Measurements from ENCODE around the gene PTMS. TPM values are rescaled to one million over a fixed set of nuclear protein-coding genes. Genes with fewer than 3 reads are reported as not detected.

Gene PTMS
- total RNA-seq, 6 experiments from 2014 or later: 423 to 607 (median 561) TPM

- Mint-ChIP-seq H3K36me3 (ENCODE audit: low read depth) (no peaks in the 10 kb centered on the region), H3K27me3 (ENCODE audit: insufficient read depth) (peaks cover 42% of the 10 kb centered on the region), H3K4me1 (ENCODE audit: low read depth) (peaks cover 10% of the 10 kb centered on the region), H3K27ac (no peak overlapping the region), H3K9me3 (no peaks in the 10 kb centered on the region), H3K4me3 (no peak overlapping the region)
- TF ChIP-seq, protein P1, sequence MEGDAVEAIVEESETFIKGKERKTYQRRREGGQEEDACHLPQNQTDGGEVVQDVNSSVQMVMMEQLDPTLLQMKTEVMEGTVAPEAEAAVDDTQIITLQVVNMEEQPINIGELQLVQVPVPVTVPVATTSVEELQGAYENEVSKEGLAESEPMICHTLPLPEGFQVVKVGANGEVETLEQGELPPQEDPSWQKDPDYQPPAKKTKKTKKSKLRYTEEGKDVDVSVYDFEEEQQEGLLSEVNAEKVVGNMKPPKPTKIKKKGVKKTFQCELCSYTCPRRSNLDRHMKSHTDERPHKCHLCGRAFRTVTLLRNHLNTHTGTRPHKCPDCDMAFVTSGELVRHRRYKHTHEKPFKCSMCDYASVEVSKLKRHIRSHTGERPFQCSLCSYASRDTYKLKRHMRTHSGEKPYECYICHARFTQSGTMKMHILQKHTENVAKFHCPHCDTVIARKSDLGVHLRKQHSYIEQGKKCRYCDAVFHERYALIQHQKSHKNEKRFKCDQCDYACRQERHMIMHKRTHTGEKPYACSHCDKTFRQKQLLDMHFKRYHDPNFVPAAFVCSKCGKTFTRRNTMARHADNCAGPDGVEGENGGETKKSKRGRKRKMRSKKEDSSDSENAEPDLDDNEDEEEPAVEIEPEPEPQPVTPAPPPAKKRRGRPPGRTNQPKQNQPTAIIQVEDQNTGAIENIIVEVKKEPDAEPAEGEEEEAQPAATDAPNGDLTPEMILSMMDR (IDR thresholded peaks at IDR 0.05): no peak
- no peak for DNase-seq
These were observed 30.4 kb downstream of the PTMS start for GRCh38 chr12:6796576-6796975.

GRCh38 chr12:6799147-6799546, 33.0 kb downstream of the PTMS start:
- no peak for DNase-seq
- Mint-ChIP-seq H3K27me3 (ENCODE audit: insufficient read depth) (peaks cover 37% of the 10 kb centered on the region), H3K4me1 (ENCODE audit: low read depth) (no peaks in the 10 kb centered on the region), H3K36me3 (ENCODE audit: low read depth) (0 out of 2 replicates have a peak, but pooled peaks cover 3% of the 10 kb centered on the region), H3K4me3 (no peak overlapping the region), H3K27ac (no peak overlapping the region), H3K9me3 (peaks cover 2% of the 10 kb centered on the region)
- TF ChIP-seq, protein P1 (IDR thresholded peaks at IDR 0.05): no peak

DNA sequence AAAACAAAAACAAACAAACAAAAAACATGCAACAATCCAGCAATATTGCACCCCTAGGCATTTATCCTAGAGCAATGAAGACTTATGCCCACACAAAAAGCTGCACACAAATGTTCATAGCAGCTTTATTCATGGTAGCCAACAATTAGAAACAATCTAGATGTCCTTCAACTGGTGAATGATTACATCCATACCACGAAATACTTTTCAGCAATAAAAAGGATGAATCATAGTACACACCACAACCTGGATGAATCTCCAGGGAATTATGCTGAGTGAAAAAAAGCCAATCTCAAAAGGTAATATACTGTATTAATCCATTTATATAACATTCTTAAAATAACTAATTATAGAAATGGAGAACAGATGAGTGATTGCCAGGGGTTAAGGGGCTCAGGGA, 41.0 kb downstream of the PTMS start:
- TF ChIP-seq, protein P1 (IDR thresholded peaks at IDR 0.05): no peak
- no peak overlapping the region for H3K4me3 Mint-ChIP-seq
- H3K27me3 Mint-ChIP-seq (ENCODE audit: insufficient read depth): peaks cover 4% of the 10 kb centered on the region
- H3K27ac Mint-ChIP-seq: no peak overlapping the region
- DNase-seq: no peak
- peaks cover 5% of the 10 kb centered on the region for H3K9me3 Mint-ChIP-seq
- 0 out of 2 replicates have a peak, but pooled peaks cover 4% of the 10 kb centered on the region for H3K36me3 Mint-ChIP-seq (ENCODE audit: low read depth)
- peaks cover 6% of the 10 kb centered on the region; the same call in 1 of the 2 replicates for H3K4me1 Mint-ChIP-seq (ENCODE audit: low read depth)

DNA sequence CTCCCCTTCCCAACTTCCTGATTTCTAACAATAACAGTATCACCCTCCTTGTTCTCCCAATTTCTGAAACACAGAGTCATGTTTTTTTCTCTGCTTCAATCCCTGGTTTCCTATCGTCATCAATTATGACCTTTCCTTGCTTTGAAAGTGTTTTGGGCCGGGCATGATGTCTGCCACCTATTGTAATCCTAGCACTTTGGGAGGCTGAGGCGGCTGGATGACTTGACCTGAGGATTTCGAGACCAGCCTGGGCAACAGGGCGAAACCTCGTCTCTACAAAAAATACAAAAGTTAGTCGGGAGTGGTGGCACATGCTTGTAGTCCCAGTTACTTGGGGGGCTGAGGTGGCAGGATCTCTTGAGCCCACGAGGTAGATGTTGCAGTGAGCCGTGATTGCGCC, 42.9 kb downstream of the PTMS start:
- TF ChIP-seq, protein P1 (IDR thresholded peaks at IDR 0.05): no peak
- peaks cover 3% of the 10 kb centered on the region for H3K9me3 Mint-ChIP-seq
- H3K4me3 Mint-ChIP-seq: no peak overlapping the region
- H3K27me3 Mint-ChIP-seq (ENCODE audit: insufficient read depth): peaks cover 8% of the 10 kb centered on the region
- no peak overlapping the region for H3K27ac Mint-ChIP-seq
- H3K4me1 Mint-ChIP-seq (ENCODE audit: low read depth): peaks cover 6% of the 10 kb centered on the region; the same call in 1 of the 2 replicates
- 0 out of 2 replicates have a peak, but pooled peaks cover 2% of the 10 kb centered on the region for H3K36me3 Mint-ChIP-seq (ENCODE audit: low read depth)
- no peak for DNase-seq

GRCh38 chr12:6810758-6811157, 44.6 kb downstream of the PTMS start:
- no peak for DNase-seq
- peaks cover 6% of the 10 kb centered on the region; the same call in 1 of the 2 replicates for H3K4me1 Mint-ChIP-seq (ENCODE audit: low read depth)
- H3K9me3 Mint-ChIP-seq: no peaks in the 10 kb centered on the region
- TF ChIP-seq, protein P1 (IDR thresholded peaks at IDR 0.05): no peak
- no peak overlapping the region for H3K27ac Mint-ChIP-seq
- H3K27me3 Mint-ChIP-seq (ENCODE audit: insufficient read depth): peaks cover 9% of the 10 kb centered on the region
- H3K4me3 Mint-ChIP-seq: no peak overlapping the region
- H3K36me3 Mint-ChIP-seq (ENCODE audit: low read depth): no peaks in the 10 kb centered on the region

DNA sequence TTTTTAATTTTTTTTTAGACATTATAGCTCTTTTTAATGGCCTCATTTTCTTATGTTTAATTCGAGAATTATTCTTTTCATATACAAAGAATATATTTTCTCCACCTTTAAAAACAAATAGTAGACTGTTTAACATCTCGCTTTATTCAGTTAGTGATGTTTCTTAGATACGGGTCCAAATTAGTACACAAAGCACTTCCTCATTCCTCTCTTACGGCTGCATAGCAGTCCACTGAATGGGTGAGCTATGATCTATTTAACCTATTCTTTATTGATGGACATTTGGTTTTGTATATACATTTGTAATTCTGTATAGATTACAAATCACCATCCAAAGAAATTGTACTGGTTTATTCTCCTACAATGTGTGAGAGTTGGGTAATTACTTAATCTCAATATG, 47.2 kb downstream of the PTMS start:
- peaks cover 28% of the 10 kb centered on the region for H3K27me3 Mint-ChIP-seq (ENCODE audit: insufficient read depth)
- DNase-seq: no peak

More for the DNA sequence above, 47.2 kb downstream of the PTMS start:
- no peaks in the 10 kb centered on the region for H3K36me3 Mint-ChIP-seq (ENCODE audit: low read depth)
- H3K27ac Mint-ChIP-seq: no peak overlapping the region
- no peaks in the 10 kb centered on the region for H3K9me3 Mint-ChIP-seq
- no peak overlapping the region for H3K4me3 Mint-ChIP-seq
- peaks cover 6% of the 10 kb centered on the region; the same call in 1 of the 2 replicates for H3K4me1 Mint-ChIP-seq (ENCODE audit: low read depth)
- TF ChIP-seq, protein P1 (IDR thresholded peaks at IDR 0.05): no peak

Data from HFFc6 (cell line).